Activated CD4-positive, alpha-beta T cell treated with anti-CD3 and anti-CD28 coated beads for 48 hours (primary cell): ENCODE measurements around the gene FAM136A.
A peak's percentile ranks its signal among the peaks of the same experiment; 100 is the strongest.
"Not testable (repeated sequence)": the region's sequence is repeated elsewhere in the genome, so short reads cannot be mapped to it uniquely, and the experiment has no call there.

ENCODE experiments used
- DNase-seq: peaks from one replicate; pipeline ENCODE4 v3.0.0-alpha.2; 2020

The FAM136A gene

GRCh38 chr2:70283500-70284191 lies 18.2 kb downstream of the FAM136A start:
- no peak for DNase-seq

- no peak for DNase-seq
These were observed 19.4 kb downstream of the FAM136A start for GRCh38 chr2:70282439-70282838.

- DNase-seq, result no peak
These were observed 21.5 kb downstream of the FAM136A start for GRCh38 chr2:70280242-70280798.

- DNase-seq, result no peak
These were observed 31.5 kb downstream of the FAM136A start for GRCh38 chr2:70270323-70270722.

GRCh38 chr2:70269422-70270302 lies 32.2 kb downstream of the FAM136A start:
- DNase-seq, result not testable (repeated sequence)

- not testable (repeated sequence) for DNase-seq
These were observed 34.9 kb downstream of the FAM136A start for GRCh38 chr2:70266925-70267324.

- no peak for DNase-seq
These were observed 40.4 kb downstream of the FAM136A start for GRCh38 chr2:70261501-70261900.

- DNase-seq, result no peak
These were observed 43.4 kb downstream of the FAM136A start for GRCh38 chr2:70258532-70258875.

- DNase-seq, result no peak
These were observed 46.1 kb downstream of the FAM136A start for GRCh38 chr2:70255637-70256314.

- DNase-seq, result no peak
These were observed 51.4 kb downstream of the FAM136A start for GRCh38 chr2:70250434-70250833.

- DNase-seq, result peak; percentile 99
These were observed 53.6 kb downstream of the FAM136A start, which contains the start of gene TIA1 for GRCh38 chr2:70248181-70248847. TIA1 (minus strand) TSS chr2:70248628; CDS start chr2:70248430, 198 bp downstream.

GRCh38 chr2:70247364-70248180 lies 54.3 kb downstream of the FAM136A start:
- DNase-seq, result no peak
